Hepatic stellate cell (primary cell): ENCODE measurements around the gene LTB4R.

Experiments used
- DNase-seq: peaks from one replicate; pipeline ENCODE4 v3.0.0; 2011; ENCODE audit warnings: low spot score

LTB4R gene

GRCh38 chr14:24310646-24311604 is at the start of gene LTB4R:
TSS of gene LTB4R (plus strand) at chr14:24311502. CDS start at chr14:24315652, 4,150 bp downstream.
- DNase-seq, result peak; percentile 79

GRCh38 chr14:24261969-24262327 is 49.4 kb upstream of the LTB4R start:
- no peak for DNase-seq

GRCh38 chr14:24262821-24263733 is 48.2 kb upstream of the LTB4R start, which contains the start of gene TGM1:
TSS of gene TGM1 (minus strand) at chr14:24263177. CDS start at chr14:24262352, 825 bp downstream.
- no peak for DNase-seq

GRCh38 chr14:24263848-24264247 is 47.5 kb upstream of the LTB4R start:
- no peak for DNase-seq

GRCh38 chr14:24264298-24264697 is 47.0 kb upstream of the LTB4R start:
- no peak for DNase-seq

- DNase-seq, result no peak
Observed at GRCh38 chr14:24266344-24267244, 44.7 kb upstream of the LTB4R start.

- DNase-seq, result no peak
Observed at GRCh38 chr14:24267516-24267915, 43.8 kb upstream of the LTB4R start.

GRCh38 chr14:24268225-24268624 is 43.1 kb upstream of the LTB4R start:
- no peak for DNase-seq

- no peak for DNase-seq
Observed at GRCh38 chr14:24269368-24269767, 41.9 kb upstream of the LTB4R start.

- no peak for DNase-seq
Observed at GRCh38 chr14:24269910-24270536, 41.3 kb upstream of the LTB4R start.

- no peak for DNase-seq
Observed at GRCh38 chr14:24270537-24271133, 40.7 kb upstream of the LTB4R start.

- peak; percentile 96 for DNase-seq
Observed at GRCh38 chr14:24271134-24271833, 40.0 kb upstream of the LTB4R start, which contains the start of gene RABGGTA. TSS of gene RABGGTA (minus strand) at chr14:24271597. CDS start at chr14:24271115, 482 bp downstream.

- no peak for DNase-seq
Observed at GRCh38 chr14:24271834-24272263, 39.5 kb upstream of the LTB4R start.

GRCh38 chr14:24272467-24272866 is 38.8 kb upstream of the LTB4R start:
- no peak for DNase-seq

GRCh38 chr14:24273422-24273998 is 37.8 kb upstream of the LTB4R start:
- DNase-seq, result no peak

GRCh38 chr14:24274101-24274543 is 37.2 kb upstream of the LTB4R start:
- DNase-seq, result no peak

- no peak for DNase-seq
Observed at GRCh38 chr14:24277071-24277470, 34.2 kb upstream of the LTB4R start.

GRCh38 chr14:24277606-24278321 is 33.5 kb upstream of the LTB4R start:
- no peak for DNase-seq

- no peak for DNase-seq
Observed at GRCh38 chr14:24278424-24278823, 32.9 kb upstream of the LTB4R start.
